ENCODE data around the gene OPCML. TPM values are rescaled to one million over a fixed set of nuclear protein-coding genes. Genes with fewer than 3 reads are reported as not detected.

OPCML gene
- total and polyA plus RNA-seq, 2 experiments from 2014 or later = 1.2 to 4.4 TPM

- H3F3A ChIP-seq (replicated peaks; ENCODE audit: low read depth) = no peaks in the 10 kb centered on the region
- H3K27ac ChIP-seq (ENCODE audit: low read depth) = no peak overlapping the region
- no peaks in the 10 kb centered on the region for H3K4me1 Mint-ChIP-seq
- no peaks in the 10 kb centered on the region for H4K20me1 ChIP-seq (replicated peaks; ENCODE audit: insufficient read depth)
- H3K4me2 ChIP-seq = no peak overlapping the region
- peaks cover 2% of the 10 kb centered on the region for H3K27me3 Mint-ChIP-seq (ENCODE audit: insufficient read depth, low read depth, poor library complexity)
- H3K9me3 Mint-ChIP-seq = no peaks in the 10 kb centered on the region
- H3K27me3 ChIP-seq (ENCODE audit: insufficient read depth) = no peaks in the 10 kb centered on the region
- no peaks in the 10 kb centered on the region for H3K79me2 ChIP-seq (replicated peaks; ENCODE audit: insufficient read depth)
- no peak for ATAC-seq
- no peaks in the 10 kb centered on the region for H3K36me3 Mint-ChIP-seq (ENCODE audit: low read depth)
- no peak for DNase-seq (ENCODE audit: low spot score)
- H3K27ac Mint-ChIP-seq = no peak overlapping the region
- H3K4me1 ChIP-seq (ENCODE audit: insufficient read depth) = no peaks in the 10 kb centered on the region
- no peak overlapping the region for H2AFZ ChIP-seq
- no peaks in the 10 kb centered on the region for H3K36me3 ChIP-seq (ENCODE audit: insufficient read depth)
- no peak overlapping the region for H3K4me3 ChIP-seq
- H3K9me2 ChIP-seq (ENCODE audit: insufficient read depth) = peaks cover 8% of the 10 kb centered on the region; the same call in 1 of the 2 replicates
- H3K4me3 Mint-ChIP-seq = no peak overlapping the region
- TF ChIP-seq, protein P1, sequence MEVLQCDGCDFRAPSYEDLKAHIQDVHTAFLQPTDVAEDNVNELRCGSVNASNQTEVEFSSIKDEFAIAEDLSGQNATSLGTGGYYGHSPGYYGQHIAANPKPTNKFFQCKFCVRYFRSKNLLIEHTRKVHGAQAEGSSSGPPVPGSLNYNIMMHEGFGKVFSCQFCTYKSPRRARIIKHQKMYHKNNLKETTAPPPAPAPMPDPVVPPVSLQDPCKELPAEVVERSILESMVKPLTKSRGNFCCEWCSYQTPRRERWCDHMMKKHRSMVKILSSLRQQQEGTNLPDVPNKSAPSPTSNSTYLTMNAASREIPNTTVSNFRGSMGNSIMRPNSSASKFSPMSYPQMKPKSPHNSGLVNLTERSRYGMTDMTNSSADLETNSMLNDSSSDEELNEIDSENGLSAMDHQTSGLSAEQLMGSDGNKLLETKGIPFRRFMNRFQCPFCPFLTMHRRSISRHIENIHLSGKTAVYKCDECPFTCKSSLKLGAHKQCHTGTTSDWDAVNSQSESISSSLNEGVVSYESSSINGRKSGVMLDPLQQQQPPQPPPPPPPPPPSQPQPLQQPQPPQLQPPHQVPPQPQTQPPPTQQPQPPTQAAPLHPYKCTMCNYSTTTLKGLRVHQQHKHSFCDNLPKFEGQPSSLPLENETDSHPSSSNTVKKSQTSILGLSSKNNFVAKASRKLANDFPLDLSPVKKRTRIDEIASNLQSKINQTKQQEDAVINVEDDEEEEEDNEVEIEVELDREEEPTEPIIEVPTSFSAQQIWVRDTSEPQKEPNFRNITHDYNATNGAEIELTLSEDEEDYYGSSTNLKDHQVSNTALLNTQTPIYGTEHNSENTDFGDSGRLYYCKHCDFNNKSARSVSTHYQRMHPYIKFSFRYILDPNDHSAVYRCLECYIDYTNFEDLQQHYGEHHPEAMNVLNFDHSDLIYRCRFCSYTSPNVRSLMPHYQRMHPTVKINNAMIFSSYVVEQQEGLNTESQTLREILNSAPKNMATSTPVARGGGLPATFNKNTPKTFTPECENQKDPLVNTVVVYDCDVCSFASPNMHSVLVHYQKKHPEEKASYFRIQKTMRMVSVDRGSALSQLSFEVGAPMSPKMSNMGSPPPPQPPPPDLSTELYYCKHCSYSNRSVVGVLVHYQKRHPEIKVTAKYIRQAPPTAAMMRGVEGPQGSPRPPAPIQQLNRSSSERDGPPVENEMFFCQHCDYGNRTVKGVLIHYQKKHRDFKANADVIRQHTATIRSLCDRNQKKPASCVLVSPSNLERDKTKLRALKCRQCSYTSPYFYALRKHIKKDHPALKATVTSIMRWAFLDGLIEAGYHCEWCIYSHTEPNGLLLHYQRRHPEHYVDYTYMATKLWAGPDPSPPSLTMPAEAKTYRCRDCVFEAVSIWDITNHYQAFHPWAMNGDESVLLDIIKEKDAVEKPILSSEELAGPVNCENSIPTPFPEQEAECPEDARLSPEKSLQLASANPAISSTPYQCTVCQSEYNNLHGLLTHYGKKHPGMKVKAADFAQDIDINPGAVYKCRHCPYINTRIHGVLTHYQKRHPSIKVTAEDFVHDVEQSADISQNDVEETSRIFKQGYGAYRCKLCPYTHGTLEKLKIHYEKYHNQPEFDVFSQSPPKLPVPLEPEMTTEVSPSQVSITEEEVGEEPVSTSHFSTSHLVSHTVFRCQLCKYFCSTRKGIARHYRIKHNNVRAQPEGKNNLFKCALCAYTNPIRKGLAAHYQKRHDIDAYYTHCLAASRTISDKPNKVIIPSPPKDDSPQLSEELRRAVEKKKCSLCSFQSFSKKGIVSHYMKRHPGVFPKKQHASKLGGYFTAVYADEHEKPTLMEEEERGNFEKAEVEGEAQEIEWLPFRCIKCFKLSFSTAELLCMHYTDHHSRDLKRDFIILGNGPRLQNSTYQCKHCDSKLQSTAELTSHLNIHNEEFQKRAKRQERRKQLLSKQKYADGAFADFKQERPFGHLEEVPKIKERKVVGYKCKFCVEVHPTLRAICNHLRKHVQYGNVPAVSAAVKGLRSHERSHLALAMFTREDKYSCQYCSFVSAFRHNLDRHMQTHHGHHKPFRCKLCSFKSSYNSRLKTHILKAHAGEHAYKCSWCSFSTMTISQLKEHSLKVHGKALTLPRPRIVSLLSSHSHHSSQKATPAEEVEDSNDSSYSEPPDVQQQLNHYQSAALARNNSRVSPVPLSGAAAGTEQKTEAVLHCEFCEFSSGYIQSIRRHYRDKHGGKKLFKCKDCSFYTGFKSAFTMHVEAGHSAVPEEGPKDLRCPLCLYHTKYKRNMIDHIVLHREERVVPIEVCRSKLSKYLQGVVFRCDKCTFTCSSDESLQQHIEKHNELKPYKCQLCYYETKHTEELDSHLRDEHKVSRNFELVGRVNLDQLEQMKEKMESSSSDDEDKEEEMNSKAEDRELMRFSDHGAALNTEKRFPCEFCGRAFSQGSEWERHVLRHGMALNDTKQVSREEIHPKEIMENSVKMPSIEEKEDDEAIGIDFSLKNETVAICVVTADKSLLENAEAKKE (CRISPR knock-in tag; IDR thresholded peaks at IDR 0.05) = no peak
- TF ChIP-seq NANOG (IDR thresholded peaks at IDR 0.05; ENCODE audit: borderline replicate concordance) (no peak), STAT1 (IDR thresholded peaks at IDR 0.05; ENCODE audit: unreplicated experiment) (no peak), ZNF331 (CRISPR knock-in tag; IDR thresholded peaks at IDR 0.05; ENCODE audit: low read depth) (no peak), JUNB (IDR thresholded peaks at IDR 0.05; ENCODE audit: unreplicated experiment) (no peak), EZH2phosphoT487 (IDR thresholded peaks at IDR 0.05; ENCODE audit: unreplicated experiment) (no peak), EZH2 (IDR thresholded peaks at IDR 0.05; ENCODE audit: low read depth, unreplicated experiment) (no peak), POLR2AphosphoS5 (IDR thresholded peaks at IDR 0.05; ENCODE audit: low read depth) (no peak), ZNF114 (CRISPR knock-in tag; IDR thresholded peaks at IDR 0.05) (no peak), CREB1 (CRISPR knock-in tag; IDR thresholded peaks at IDR 0.05; ENCODE audit: low read depth) (no peak)
- TF ChIP-seq, protein P2, sequence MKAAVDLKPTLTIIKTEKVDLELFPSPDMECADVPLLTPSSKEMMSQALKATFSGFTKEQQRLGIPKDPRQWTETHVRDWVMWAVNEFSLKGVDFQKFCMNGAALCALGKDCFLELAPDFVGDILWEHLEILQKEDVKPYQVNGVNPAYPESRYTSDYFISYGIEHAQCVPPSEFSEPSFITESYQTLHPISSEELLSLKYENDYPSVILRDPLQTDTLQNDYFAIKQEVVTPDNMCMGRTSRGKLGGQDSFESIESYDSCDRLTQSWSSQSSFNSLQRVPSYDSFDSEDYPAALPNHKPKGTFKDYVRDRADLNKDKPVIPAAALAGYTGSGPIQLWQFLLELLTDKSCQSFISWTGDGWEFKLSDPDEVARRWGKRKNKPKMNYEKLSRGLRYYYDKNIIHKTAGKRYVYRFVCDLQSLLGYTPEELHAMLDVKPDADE (IDR thresholded peaks at IDR 0.05) = no peak
- TF ChIP-seq, protein P3, sequence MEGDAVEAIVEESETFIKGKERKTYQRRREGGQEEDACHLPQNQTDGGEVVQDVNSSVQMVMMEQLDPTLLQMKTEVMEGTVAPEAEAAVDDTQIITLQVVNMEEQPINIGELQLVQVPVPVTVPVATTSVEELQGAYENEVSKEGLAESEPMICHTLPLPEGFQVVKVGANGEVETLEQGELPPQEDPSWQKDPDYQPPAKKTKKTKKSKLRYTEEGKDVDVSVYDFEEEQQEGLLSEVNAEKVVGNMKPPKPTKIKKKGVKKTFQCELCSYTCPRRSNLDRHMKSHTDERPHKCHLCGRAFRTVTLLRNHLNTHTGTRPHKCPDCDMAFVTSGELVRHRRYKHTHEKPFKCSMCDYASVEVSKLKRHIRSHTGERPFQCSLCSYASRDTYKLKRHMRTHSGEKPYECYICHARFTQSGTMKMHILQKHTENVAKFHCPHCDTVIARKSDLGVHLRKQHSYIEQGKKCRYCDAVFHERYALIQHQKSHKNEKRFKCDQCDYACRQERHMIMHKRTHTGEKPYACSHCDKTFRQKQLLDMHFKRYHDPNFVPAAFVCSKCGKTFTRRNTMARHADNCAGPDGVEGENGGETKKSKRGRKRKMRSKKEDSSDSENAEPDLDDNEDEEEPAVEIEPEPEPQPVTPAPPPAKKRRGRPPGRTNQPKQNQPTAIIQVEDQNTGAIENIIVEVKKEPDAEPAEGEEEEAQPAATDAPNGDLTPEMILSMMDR (conservative IDR thresholded peaks at IDR 0.05; ENCODE audit: low read depth in 2 of 2) = no peak
- TF ChIP-seq, protein P4, sequence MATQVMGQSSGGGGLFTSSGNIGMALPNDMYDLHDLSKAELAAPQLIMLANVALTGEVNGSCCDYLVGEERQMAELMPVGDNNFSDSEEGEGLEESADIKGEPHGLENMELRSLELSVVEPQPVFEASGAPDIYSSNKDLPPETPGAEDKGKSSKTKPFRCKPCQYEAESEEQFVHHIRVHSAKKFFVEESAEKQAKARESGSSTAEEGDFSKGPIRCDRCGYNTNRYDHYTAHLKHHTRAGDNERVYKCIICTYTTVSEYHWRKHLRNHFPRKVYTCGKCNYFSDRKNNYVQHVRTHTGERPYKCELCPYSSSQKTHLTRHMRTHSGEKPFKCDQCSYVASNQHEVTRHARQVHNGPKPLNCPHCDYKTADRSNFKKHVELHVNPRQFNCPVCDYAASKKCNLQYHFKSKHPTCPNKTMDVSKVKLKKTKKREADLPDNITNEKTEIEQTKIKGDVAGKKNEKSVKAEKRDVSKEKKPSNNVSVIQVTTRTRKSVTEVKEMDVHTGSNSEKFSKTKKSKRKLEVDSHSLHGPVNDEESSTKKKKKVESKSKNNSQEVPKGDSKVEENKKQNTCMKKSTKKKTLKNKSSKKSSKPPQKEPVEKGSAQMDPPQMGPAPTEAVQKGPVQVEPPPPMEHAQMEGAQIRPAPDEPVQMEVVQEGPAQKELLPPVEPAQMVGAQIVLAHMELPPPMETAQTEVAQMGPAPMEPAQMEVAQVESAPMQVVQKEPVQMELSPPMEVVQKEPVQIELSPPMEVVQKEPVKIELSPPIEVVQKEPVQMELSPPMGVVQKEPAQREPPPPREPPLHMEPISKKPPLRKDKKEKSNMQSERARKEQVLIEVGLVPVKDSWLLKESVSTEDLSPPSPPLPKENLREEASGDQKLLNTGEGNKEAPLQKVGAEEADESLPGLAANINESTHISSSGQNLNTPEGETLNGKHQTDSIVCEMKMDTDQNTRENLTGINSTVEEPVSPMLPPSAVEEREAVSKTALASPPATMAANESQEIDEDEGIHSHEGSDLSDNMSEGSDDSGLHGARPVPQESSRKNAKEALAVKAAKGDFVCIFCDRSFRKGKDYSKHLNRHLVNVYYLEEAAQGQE (IDR thresholded peaks at IDR 0.05; ENCODE audit: unreplicated experiment) = no peak
These were observed 867.1 kb downstream of the OPCML start for GRCh38 chr11:132665205-132665604.

Measured in GM23338 (cell line).